H1 (cell line): ENCODE results near the gene PTH1R. TPM values are rescaled to one million over a fixed set of nuclear protein-coding genes. Genes with fewer than 3 reads are reported as not detected.

Experiments used
- EZH2 ChIP-seq: fragments of 200-600 bp; sonication (generic); IDR thresholded peaks from 2 replicates; pipeline ENCODE4 v1.7.1; 2012; ENCODE audit warnings: low read depth, mild to moderate bottlenecking, moderate library complexity, low read length, inconsistent platforms; ENCODE audit not compliant: severe bottlenecking
- PHF8 ChIP-seq: fragments of 200-600 bp; sonication (generic); conservative IDR thresholded peaks from 2 replicates; pipeline ENCODE4 v1.7.1; 2012; ENCODE audit warnings: low read depth, mild to moderate bottlenecking, inconsistent platforms, low read length, moderate library complexity
- TAF7 ChIP-seq: optimal IDR thresholded peaks from 2 replicates; pipeline ENCODE3; 2011; ENCODE audit warnings: low read depth, mild to moderate bottlenecking, inconsistent platforms, low read length, moderate library complexity, borderline replicate concordance
- polyA plus RNA-seq, 7 experiments: library from polyadenylated mRNA; depleted of rRNA in 3 of 7; stranded (reverse) in 5 of 7; unstranded in 2 of 7; fragments of >200 nt in 5 of 7; fragments of 200-250 nt in 2 of 7; gene quantifications; 1 replicate in 5 of 7; 2 replicates in 1 of 7; 4 replicates in 1 of 7; pipeline versions ENCODE4 v1.2.1 to v1.2.3, GENCODE V29; 2011 to 2013; ENCODE audit warnings: missing spikeins in 2 of 7, mixed read lengths in 2 of 7
- total RNA-seq: library from RNA; stranded (reverse); fragmentation: NEBNext Ultra II Directional; extraction: Animal tissue kit (Norgen Biotek cat#: 25700); gene quantifications from 2 replicates; pipeline ENCODE4 v1.2.1, GENCODE V29; 2021
- TF ChIP-seq, protein P1 (sequence below), 3 experiments: IDR thresholded peaks; 1 replicate in 2 of 3; 2 replicates in 1 of 3; pipeline versions ENCODE4 v1.5.1 to v1.6.1; 2011; ENCODE audit warnings: low read length in 3 of 3, mild to moderate bottlenecking in 3 of 3, inconsistent platforms in 2 of 3, low read depth in 1 of 3, moderate library complexity in 1 of 3; ENCODE audit not compliant: insufficient read depth in 1 of 3; ENCODE audit errors: control extremely low read depth in 1 of 3

Gene PTH1R
- total and polyA plus RNA-seq, 2 of the 8 experiments (the other 6 are each of a cell fraction or from before 2014, with no cell fraction given), result 0.57 to 1.5 TPM

- TF ChIP-seq EZH2 (no peak), PHF8 (no peak), TAF7 (no peak)
- TF ChIP-seq, protein P1, sequence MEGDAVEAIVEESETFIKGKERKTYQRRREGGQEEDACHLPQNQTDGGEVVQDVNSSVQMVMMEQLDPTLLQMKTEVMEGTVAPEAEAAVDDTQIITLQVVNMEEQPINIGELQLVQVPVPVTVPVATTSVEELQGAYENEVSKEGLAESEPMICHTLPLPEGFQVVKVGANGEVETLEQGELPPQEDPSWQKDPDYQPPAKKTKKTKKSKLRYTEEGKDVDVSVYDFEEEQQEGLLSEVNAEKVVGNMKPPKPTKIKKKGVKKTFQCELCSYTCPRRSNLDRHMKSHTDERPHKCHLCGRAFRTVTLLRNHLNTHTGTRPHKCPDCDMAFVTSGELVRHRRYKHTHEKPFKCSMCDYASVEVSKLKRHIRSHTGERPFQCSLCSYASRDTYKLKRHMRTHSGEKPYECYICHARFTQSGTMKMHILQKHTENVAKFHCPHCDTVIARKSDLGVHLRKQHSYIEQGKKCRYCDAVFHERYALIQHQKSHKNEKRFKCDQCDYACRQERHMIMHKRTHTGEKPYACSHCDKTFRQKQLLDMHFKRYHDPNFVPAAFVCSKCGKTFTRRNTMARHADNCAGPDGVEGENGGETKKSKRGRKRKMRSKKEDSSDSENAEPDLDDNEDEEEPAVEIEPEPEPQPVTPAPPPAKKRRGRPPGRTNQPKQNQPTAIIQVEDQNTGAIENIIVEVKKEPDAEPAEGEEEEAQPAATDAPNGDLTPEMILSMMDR (IDR thresholded peaks at IDR 0.05; ENCODE audit: control extremely low read depth in 1 of 3, insufficient read depth in 1 of 3, low read depth in 1 of 3, low read length in 3 of 3), result no peak
- TF ChIP-seq, all 59 proteins: peak for 0
These were observed 10.5 kb downstream of the PTH1R start (continued) for GRCh38 chr3:46887980-46888494.
